HepG2 (cell line): ENCODE results near the gene SLC4A11. TPM values are rescaled to one million over a fixed set of nuclear protein-coding genes. Genes with fewer than 3 reads are reported as not detected.

Experiments used
- ARNT ChIP-seq: fragments of 450-650 bp; IDR thresholded peaks from 2 replicates; pipeline ENCODE4 v1.6.1; 2017
- HOXA9 ChIP-seq: sonication (generic); formaldehyde crosslinking; IDR thresholded peaks from 2 replicates; pipeline ENCODE4 v1.8.1; 2022; ENCODE audit warnings: missing genetic modification reagents, mild to moderate bottlenecking, moderate library complexity, borderline replicate concordance
- KLF11 ChIP-seq: IDR thresholded peaks from 2 replicates; pipeline ENCODE4 v1.6.1; 2016; ENCODE audit warnings: missing compliant biosample characterization
- MEIS2 ChIP-seq: sonication (generic); formaldehyde crosslinking; IDR thresholded peaks from 2 replicates; pipeline ENCODE4 v1.9.0; 2021; ENCODE audit warnings: mild to moderate bottlenecking, missing genetic modification reagents
- NCOA1 ChIP-seq: sonication (generic); formaldehyde crosslinking; IDR thresholded peaks from 2 replicates; pipeline ENCODE4 v1.9.0; 2021; ENCODE audit warnings: missing genetic modification reagents
- PCBP1 ChIP-seq: fragments of 200-400 bp; formaldehyde crosslinking; IDR thresholded peaks from 2 replicates; pipeline ENCODE4 v1.6.1; 2017; ENCODE audit warnings: mild to moderate bottlenecking, low read depth, low read length, borderline replicate concordance
- SETDB1 ChIP-seq: sonication (generic); formaldehyde crosslinking; IDR thresholded peaks from 2 replicates; pipeline ENCODE4 v1.5.1; 2020; ENCODE audit warnings: missing genetic modification reagents, mild to moderate bottlenecking, borderline replicate concordance
- SMAD3 ChIP-seq: sonication (generic); formaldehyde crosslinking; IDR thresholded peaks from 2 replicates; pipeline ENCODE4 v1.4.0; 2020; ENCODE audit warnings: missing genetic modification reagents
- ZNF451 ChIP-seq: sonication (generic); formaldehyde crosslinking; IDR thresholded peaks from 2 replicates; pipeline ENCODE4 v1.5.0; 2020; ENCODE audit warnings: mild to moderate bottlenecking, missing genetic modification reagents
- ZNF574 ChIP-seq: sonication (generic); formaldehyde crosslinking; IDR thresholded peaks from 2 replicates; pipeline ENCODE4 v1.4.0; 2020; ENCODE audit warnings: missing genetic modification reagents
- ZNF775 ChIP-seq: sonication (generic); formaldehyde crosslinking; IDR thresholded peaks from 2 replicates; pipeline ENCODE4 v1.4.0; 2020; ENCODE audit warnings: missing genetic modification reagents, mild to moderate bottlenecking, moderate library complexity, borderline replicate concordance
- ZSCAN5A ChIP-seq: sonication (generic); formaldehyde crosslinking; IDR thresholded peaks from 2 replicates; pipeline ENCODE4 v1.8.0; 2022; ENCODE audit warnings: mild to moderate bottlenecking, missing genetic modification reagents, borderline replicate concordance
- polyA plus RNA-seq, 8 experiments: library from polyadenylated mRNA; depleted of rRNA in 3 of 8; stranded (reverse) in 7 of 8; unstranded in 1 of 8; fragments of >200 nt; fragmentation: Illumina TruSeq in 4 of 8; extraction: Trizol in 4 of 8; gene quantifications; 2 replicates each; pipeline versions ENCODE4 v1.2.1 to v1.2.3, GENCODE V29; 2011 to 2016; ENCODE audit warnings: low read depth in 4 of 8, missing spikeins in 1 of 8, mixed read lengths in 1 of 8; ENCODE audit not compliant: insufficient read depth in 1 of 8
- total RNA-seq, 5 experiments: library from RNA; depleted of rRNA; stranded (reverse); fragments of >200 nt; fragmentation: Illumina TruSeq; extraction: Trizol; gene quantifications; 2 replicates each; pipeline ENCODE4 v1.2.3, GENCODE V29; 2016; ENCODE audit warnings: low read depth in 1 of 5

SLC4A11 gene
- total and polyA plus RNA-seq, 2 of the 13 experiments (the other 11 are each of a cell fraction or from before 2014, with no cell fraction given): 3.9 to 27.0 TPM

- TF ChIP-seq NCOA1 (CRISPR knock-in tag) (no peak), SMAD3 (CRISPR knock-in tag) (no peak), ARNT (no peak), HOXA9 (CRISPR knock-in tag) (peak; percentile 76; the same call in 1 of the 2 replicates), KLF11 (CRISPR knock-in tag) (no peak), ZNF451 (no peak), ZNF574 (no peak), ZSCAN5A (CRISPR knock-in tag) (no peak), SETDB1 (0 out of 2 replicates have a peak, but pooled peaks have one; percentile 47), MEIS2 (CRISPR knock-in tag) (peak; percentile 22; the same call in 1 of the 2 replicates), PCBP1 (0 out of 2 replicates have a peak, but pooled peaks have one; percentile 60), ZNF775 (0 out of 2 replicates have a peak, but pooled peaks have one; percentile 26)
Observed at GRCh38 chr20:3203315-3204123, 35.5 kb downstream of the SLC4A11 start (continued).
